GM18909 (cell line): ENCODE measurements around the gene LARGE1.

ENCODE experiments used
- ATAC-seq: cut with Tn5 transposase; IDR thresholded peaks from one replicate; pipeline ENCODE4 v1.9.1; 2021; ENCODE audit warnings: mild to moderate bottlenecking; ENCODE audit not compliant: unreplicated experiment, poor library complexity

Gene LARGE1

GRCh38 chr22:33539902-33540751 lies 380.1 kb downstream of the LARGE1 start:
- ATAC-seq = no peak

DNA sequence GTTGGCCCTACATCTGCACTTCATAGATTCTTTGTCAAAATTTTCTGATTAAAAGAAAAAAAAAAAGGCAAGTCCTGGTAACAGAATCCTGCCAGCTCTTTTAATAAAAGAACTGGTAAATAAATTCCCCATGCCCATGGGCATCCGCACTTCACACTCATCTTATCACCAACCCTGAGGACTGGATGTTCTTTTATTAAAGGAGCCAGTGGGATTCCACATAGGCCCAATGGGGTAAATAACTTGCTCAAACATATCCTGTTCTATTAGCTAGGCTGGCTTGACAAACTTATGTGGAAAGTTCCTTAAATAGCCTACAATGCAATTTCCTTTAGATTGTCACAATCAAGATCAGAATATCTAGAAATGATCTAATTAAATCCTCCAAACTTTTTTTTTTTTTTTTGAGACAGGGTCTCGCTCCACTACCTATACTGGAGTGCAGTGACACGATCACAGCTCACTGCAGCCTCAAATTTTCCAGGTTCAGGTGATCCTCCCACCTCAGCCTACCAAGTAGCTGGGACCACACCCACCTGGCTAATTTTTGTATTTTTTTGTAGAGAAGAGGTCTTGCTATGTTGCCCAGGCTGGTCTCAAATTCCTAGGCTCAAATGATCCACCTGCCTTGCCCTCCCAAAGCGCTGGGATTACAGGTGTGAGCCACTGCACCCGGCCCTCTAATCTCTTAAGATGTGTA lies 380.9 kb downstream of the LARGE1 start:
- ATAC-seq = no peak

DNA sequence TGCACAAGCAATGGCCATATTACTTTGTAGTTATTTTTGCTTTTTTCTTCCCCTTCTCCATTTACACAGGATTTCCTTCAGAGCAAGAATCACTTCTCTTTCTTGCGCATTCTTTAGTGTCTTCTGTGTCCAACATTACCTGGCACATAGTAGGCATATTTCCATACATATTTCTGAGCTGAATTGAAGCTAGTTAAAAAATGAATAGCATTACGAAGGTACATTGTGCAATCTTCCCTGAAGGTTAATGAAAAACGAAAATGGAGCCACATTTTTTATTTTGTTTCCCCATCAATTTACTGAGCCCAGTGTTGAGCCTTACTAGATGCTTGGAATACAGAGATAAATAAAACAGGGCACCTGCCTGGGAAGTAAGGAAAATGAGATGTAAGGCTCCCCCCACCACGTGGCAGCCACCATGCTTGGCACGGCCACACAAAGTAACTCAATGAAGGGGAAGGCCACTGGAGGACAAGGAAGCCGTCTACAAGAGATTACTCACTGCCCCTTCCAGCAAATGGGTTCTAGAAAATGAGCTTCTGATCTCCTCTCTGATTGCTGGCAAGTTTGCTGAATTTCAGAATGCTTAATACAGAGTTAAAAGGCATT lies 381.9 kb downstream of the LARGE1 start:
- ATAC-seq = no peak

DNA sequence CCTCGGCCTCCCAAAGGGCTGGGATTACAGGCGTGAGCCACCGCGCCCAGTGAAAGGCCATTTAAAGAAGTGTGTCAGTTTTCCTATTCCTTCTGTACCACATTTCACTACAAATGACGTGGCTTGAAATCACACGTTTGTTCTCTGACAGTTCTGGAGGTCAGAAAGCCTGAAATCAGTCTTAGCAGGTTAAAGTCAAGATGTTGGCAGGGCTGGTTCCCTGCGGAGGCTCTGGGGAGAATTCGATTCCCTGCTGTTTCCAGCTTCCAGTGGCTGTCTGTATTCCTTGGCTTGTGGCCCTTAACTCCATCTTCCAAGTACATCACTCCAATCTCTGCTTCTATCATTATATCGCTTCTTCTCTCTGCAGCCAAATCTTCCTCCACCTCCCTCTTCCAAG lies 383.2 kb downstream of the LARGE1 start:
- ATAC-seq = no peak

DNA sequence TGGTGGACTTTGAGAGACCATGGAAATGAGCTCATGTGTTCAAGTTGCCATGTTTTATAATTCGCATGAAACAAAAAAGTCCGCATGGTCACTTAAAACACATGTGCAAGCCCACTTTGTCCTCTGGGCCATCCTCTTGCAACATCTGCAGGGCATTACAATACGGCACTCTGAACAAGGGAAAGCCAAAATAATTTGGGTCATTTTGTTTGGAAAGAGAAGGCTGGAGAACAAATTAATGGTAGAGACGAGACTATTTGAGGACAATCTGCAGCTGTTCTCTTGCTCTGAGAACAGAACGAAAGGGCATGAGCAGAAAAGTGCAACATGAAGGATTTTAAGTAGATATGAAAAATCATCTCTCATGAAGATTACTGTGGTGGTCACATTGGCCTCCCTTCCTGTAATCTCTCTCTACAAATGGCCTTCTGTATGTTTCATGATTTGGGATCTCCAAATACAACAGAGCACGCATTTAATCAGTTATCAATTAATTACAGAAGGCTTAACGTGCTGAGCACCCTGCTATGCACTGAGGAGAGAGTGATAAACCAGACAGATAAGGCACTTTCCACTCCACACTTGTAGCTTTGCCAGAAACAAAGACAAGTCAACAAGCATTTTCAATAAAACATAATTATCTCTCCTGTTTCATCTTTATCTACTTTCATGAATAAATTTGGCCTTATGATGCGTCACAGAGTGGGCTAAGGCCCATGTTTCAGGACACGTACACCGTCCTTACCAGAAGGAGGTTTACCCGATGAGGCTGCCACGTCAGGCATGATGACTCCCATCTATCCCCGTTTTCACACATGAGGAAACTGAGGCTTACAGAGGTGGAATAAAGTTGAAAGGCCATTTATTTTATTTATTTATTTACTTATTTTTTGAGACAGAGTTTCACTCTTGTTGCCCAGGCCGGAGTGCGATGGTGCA lies 384.1 kb downstream of the LARGE1 start:
- no peak for ATAC-seq

- no peak for ATAC-seq
Measured at GRCh38 chr22:33529424-33530113, 390.7 kb downstream of the LARGE1 start.

DNA sequence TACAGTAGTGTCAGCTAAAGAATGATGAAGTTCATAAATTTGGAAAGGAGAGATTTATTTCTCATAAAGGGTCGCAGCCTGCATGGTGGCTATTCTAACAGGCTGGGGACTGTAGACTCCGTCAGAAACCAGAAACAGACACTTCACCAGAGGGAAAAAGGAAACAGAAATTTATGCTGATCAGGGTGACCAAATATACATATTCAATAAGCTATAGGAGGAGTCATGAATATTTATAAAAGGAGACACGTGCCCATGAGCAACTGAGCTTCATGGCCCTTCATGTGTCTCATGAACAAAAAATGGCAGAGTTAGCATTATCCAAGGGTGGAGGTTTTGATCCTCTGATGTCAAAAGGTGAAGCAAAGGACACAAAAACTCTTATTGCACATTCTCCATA lies 392.1 kb downstream of the LARGE1 start:
- no peak for ATAC-seq

DNA sequence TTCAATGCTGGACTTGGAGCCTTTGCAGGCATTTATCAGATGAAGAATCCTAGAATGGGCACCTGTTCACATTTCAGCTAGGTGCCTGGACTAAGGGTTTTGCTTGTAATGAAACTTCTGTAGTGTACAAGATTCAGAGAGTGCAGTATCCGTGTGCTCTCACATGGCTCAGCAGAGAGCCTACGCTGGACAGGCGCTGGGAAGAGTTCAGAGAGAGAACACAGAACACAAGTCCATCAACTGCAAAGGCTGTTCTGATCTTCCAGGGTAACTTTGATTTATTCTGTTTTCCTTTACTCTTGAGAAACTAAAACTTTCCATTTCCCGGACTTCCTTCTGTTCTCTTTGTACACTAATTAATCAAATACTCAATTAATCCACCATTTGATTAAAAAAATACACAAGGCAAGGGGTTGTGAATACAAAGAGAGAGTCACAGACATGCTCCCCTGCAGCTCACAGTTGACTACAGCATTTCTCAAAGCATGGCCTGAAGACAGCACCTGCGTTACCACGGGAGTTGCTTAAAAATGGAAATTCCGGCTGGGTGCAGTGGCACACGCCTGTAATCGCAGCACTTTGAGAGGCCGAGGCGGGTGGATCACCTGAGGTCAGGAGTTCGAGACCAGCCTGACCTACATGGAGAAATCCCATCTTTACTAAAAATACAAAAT lies 393.7 kb downstream of the LARGE1 start:
- ATAC-seq = no peak

DNA sequence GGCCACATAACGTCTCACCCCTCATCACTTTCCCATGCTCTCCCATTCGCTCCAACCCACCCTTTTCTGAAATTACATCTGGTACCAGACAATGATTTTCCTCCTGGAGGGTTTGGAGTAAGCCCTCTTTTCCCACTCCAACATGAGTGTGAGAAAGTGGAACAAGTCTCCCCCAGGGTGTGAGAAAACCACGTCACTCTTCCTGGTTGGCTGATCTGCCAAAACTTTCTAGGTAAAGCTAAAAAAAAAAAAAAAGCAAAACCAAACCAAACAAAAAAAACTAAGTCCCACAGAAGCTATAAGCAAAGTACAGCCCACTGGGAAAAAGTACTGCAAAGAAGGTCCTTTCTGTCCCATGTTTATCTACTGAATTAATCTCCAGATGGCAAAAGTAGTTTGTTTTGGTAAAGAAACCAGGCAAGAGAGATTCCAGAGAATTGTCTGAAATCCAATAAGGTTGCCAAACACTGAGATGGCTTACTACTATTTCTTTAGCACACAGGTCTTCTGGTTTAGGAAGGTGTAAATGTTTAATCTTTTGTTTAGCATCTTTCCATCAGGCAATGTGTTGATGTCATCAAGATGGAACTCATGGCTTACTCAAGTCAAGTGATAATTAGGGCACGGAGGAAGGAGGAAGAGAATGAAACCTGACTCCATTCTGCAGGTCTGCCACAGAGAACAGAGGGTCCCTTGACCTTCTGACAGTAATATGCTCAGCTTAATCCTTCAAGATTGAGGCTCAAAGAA lies 395.6 kb downstream of the LARGE1 start:
- no peak for ATAC-seq

- no peak for ATAC-seq
Measured at GRCh38 chr22:33521879-33522665, 398.2 kb downstream of the LARGE1 start.

DNA sequence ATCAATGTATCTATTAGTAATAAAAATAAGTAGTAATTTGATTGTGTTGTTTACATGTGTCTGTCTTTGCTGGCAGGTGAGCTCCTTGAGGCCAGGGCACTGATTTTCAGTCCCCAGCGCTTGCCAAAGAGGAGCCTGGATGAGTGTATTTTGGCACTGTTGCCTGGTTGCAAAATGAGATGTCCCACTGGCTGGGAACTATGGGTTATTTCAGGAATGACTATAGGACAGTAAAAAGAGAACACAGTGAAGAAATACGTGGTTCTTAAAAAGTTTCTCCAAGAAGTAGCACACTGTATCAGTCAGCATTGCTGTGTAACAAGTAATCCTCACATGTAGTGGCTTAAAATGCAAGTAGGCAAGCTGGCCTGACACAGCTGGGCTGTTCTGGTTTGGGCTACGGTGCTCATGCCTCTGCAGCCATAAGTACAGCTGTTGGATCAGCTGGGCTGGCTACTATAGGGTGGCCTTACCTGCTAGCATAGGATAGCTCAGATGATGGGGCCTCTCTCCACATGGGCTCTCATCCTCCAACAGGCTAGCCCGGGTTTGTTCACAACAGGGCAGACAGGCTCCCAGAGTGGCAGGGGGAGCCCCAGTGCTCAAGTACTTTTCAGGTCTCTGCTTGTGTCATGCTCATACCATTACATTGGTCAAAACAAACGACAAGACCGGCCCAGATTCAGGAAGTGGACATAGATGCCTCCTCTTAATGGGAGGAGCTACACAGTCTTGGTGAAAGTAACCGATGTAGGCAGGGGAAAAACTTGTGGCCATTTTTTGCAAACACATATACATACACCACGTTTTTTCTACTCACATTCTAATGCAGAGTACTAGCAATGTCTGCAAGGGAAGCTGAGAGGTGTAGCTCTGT lies 399.1 kb downstream of the LARGE1 start:
- no peak for ATAC-seq

- no peak for ATAC-seq
Measured at GRCh38 chr22:33519974-33520903, 400.0 kb downstream of the LARGE1 start.

DNA sequence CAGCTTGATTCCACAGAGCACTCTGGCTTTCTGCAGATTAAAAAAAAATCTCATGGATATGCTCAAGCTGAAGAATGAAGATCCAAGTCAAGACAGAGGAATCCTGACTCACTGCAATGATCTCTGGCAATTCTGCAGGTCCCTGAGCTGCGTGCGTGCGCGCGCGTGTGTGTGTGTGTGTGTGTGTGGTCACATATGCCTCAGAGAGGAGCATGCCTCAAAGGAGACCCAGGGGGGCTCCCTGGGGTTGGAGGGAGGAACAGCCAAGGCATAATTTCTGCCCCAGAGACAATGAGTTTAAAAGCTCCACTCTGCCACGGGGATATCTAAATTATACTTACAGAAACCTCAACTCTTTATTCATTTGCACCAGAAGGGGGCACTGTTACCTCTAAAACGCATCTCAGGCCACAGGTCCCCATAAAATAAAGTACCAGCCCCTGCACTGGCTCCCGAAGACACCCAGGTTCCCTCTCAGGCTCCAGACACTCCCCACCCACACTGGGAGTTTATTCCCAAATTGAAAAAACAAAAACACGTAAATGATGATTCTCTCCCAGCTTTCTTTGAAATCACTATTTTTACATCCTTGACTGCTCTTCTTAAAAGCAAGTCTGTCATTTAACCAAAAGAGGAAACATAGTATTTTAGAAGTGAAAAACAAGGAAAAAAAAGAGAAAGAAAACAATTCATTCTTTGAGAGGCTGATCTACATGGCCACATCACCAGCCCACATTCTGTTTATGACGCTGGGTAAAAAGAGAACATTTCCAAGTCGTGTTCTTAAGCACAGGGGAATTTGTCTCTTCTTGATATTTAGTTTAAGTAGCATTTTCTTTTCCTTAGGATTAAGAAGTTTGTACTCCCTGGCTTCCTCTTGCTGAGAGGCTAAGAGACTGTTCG lies 401.0 kb downstream of the LARGE1 start:
- no peak for ATAC-seq

DNA sequence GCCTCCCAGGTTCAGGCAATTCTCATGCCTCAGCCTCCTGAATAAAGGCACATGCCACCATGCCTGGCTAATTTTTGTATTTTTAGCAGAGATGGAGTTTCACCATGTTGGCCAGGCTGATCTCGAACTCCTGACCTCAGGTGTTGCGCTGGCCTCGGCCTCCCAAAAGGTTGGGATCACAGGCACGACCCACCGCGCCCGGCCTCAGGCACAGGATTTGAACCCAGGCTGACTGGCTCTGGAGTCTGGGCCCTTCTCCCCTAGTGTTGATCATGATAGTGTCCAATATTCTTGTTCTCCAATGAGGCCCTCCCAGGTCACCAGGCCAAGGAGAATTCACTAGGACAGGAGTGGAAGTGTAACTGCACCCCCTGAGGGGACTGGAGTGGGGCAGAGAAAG lies 401.9 kb downstream of the LARGE1 start:
- no peak for ATAC-seq

DNA sequence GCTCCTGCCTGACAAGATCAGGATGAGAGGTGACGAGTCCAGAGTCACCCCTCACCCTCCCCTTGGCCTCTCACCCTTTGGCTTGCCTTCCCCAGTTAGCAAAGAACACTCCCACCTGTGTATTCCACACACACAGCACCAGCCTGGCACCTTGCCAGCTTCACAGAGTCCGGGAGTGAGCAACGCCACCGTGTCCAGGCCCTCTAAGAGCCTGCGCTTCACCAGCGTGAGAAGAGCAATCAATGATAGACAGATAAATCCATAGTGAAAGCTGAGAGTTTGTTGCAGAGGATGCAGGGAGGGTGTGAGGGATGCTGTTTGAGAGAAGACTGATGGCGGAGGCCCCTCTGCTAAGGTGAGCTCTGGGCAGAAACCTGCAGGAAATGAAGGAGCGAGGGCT lies 404.5 kb downstream of the LARGE1 start:
- no peak for ATAC-seq
